ENCODE data around the gene MARCHF9. TPM values are rescaled to one million over a fixed set of nuclear protein-coding genes. Genes with fewer than 3 reads are reported as not detected.

The MARCHF9 gene
- total and polyA plus RNA-seq, 2 donors (not counting 1 experiment from before 2014, with no cell fraction given), result 3.8 to 4.8 TPM

DNA sequence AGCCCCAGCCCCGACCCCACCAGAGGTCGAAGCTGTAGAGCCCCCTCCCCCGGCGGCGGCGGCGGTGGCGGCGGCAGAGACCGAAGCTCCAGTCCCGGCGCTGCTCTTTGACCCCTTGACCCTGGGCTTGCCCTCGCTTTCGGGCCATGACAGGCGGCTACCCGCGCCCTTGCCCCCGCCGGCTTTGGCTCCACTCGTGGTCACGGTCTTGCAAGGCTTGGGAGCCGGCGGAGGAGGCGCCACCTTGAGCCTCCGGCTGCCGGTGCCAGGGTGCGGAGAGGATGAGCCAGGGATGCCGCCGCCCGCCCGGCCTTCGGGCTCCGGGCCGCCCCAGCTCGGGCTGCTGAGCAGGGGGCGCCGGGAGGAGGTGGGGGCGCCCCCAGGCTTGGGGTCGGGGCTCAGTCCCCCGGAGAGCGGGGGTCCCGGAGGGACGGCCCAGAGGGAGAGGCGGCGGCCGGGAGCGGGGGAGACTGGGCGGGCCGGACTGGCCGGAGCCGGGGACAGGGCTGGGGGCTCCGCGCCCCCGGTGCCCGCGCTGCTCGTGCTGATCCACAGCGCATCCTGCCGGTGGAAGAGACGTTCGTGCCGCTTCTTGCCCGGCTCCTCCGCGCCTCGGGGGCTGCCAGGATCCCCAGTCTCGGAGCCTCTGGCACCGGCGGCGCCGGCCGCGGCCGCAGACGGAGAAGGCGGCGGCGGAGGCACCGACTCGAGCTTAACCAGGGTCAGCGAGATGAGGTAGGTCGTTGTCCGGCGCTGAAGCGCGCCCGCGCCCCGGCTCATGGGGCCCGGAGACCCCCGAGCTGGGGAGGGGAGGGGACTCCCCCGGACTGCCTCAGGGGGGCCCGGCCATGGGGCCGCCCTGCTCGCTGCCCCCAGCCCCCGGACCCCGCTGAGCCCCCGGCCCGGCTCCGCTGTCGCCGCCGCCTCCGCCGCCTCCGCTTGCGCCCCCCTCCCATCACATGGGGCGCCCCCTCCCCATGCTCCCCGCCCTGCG lies 17.1 kb upstream of the MARCHF9 start:
- Histone ChIP-seq H3K4me3 (replicated peaks in 1 of 4; ENCODE audit: control extremely low read depth in 1 of 4, insufficient read depth in 1 of 4, low read depth in 3 of 4, low read length in 4 of 4) (peak overlapping the region in 1 of 4 experiments; percentile 36), H3K36me3 (ENCODE audit: control insufficient read depth, insufficient read depth, low read length) (no peaks in the 10 kb centered on the region), H3K9me3 (ENCODE audit: control insufficient read depth, insufficient read depth, low read depth, low read length) (no peaks in the 10 kb centered on the region), H3K79me2 (ENCODE audit: control insufficient read depth, insufficient read depth, low read length) (no peaks in the 10 kb centered on the region), H3K9ac (ENCODE audit: insufficient read depth, low read length) (peak overlapping the region; percentile 32), H3K4me1 (ENCODE audit: control insufficient read depth, extremely low read depth, insufficient read depth, low read length) (peaks cover 3% of the 10 kb centered on the region), H3K4me2 (ENCODE audit: extremely low read depth, insufficient read depth, low read length) (peak overlapping the region; percentile 37), H3K27ac (ENCODE audit: insufficient read depth, low read length) (no peak overlapping the region), H4K20me1 (ENCODE audit: control insufficient read depth, extremely low read depth, insufficient read depth, low read length) (no peaks in the 10 kb centered on the region), H3K27me3 (ENCODE audit: control insufficient read depth, insufficient read depth, low read length) (peaks cover 77% of the 10 kb centered on the region), H2AFZ (ENCODE audit: low read length) (no peak overlapping the region)
- TF ChIP-seq EZH2 (IDR thresholded peaks at IDR 0.05; ENCODE audit: low read length, missing control alignments), result peak; percentile 97
- TF ChIP-seq, protein P1, sequence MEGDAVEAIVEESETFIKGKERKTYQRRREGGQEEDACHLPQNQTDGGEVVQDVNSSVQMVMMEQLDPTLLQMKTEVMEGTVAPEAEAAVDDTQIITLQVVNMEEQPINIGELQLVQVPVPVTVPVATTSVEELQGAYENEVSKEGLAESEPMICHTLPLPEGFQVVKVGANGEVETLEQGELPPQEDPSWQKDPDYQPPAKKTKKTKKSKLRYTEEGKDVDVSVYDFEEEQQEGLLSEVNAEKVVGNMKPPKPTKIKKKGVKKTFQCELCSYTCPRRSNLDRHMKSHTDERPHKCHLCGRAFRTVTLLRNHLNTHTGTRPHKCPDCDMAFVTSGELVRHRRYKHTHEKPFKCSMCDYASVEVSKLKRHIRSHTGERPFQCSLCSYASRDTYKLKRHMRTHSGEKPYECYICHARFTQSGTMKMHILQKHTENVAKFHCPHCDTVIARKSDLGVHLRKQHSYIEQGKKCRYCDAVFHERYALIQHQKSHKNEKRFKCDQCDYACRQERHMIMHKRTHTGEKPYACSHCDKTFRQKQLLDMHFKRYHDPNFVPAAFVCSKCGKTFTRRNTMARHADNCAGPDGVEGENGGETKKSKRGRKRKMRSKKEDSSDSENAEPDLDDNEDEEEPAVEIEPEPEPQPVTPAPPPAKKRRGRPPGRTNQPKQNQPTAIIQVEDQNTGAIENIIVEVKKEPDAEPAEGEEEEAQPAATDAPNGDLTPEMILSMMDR (conservative IDR thresholded peaks at IDR 0.05 in 1 of 2, IDR thresholded peaks at IDR 0.05 in 1 of 2; ENCODE audit: low read depth in 1 of 2, low read length in 2 of 2), result peak; percentile 27 to 37
- DNase-seq (ENCODE audit: low read depth in 2 of 2), result no peak

DNA sequence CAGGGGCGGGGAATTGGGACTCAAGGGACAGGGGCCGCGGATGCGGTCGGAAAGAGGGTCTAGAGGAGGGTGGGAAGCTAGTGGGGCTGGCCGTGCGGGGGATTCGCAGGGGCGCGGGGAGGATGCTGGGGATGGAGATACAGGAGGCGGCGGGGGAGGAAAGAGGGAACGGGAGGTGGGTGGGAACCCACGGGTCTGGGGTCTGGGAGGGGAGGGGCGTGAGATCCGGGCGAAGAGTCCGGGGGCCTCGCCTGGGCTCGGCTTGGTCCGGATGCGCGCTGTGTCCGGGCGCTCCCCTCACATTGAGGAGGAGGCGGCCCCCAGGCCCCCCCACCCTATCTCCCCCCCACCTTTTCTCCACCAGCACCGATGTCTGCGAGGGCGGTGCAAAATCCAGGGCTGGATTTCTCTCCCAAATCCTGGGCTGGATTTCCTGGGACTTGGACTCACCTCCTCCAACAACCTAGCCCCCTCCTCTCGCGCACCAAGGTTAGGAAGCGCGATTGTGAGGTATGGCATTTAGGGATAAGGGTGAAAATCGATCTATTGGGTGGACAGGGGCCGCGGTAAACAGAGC lies 16.2 kb upstream of the MARCHF9 start, which contains the start of gene AGAP2:
Gene AGAP2, minus strand, starts transcription at position 82 of the 577 bp plus-strand sequence. CDS start 496 bp downstream, outside the sequence.
- no peak within 1 kb of the TSS for H2AFZ ChIP-seq (ENCODE audit: low read length)
- peak within 1 kb of the TSS; percentile 37 for H3K4me2 ChIP-seq (ENCODE audit: extremely low read depth, insufficient read depth, low read length)
- H3K27me3 ChIP-seq (ENCODE audit: control insufficient read depth, insufficient read depth, low read length), result peaks cover 71% of the 10 kb centered on the region
- peak within 1 kb of the TSS; percentile 32 for H3K9ac ChIP-seq (ENCODE audit: insufficient read depth, low read length)
- no peaks in the 10 kb centered on the region for H3K36me3 ChIP-seq (ENCODE audit: control insufficient read depth, insufficient read depth, low read length)
- H3K4me1 ChIP-seq (ENCODE audit: control insufficient read depth, extremely low read depth, insufficient read depth, low read length), result peaks cover 3% of the 10 kb centered on the region
- H3K79me2 ChIP-seq (ENCODE audit: control insufficient read depth, insufficient read depth, low read length), result no peaks in the 10 kb centered on the region
- no peaks in the 10 kb centered on the region for H4K20me1 ChIP-seq (ENCODE audit: control insufficient read depth, extremely low read depth, insufficient read depth, low read length)
- no peak within 1 kb of the TSS for H3K27ac ChIP-seq (ENCODE audit: insufficient read depth, low read length)
- TF ChIP-seq EZH2 (IDR thresholded peaks at IDR 0.05; ENCODE audit: low read length, missing control alignments), result peak; percentile 96
- TF ChIP-seq, protein P1 (conservative IDR thresholded peaks at IDR 0.05 in 1 of 2, IDR thresholded peaks at IDR 0.05 in 1 of 2; ENCODE audit: low read depth in 1 of 2, low read length in 2 of 2), result no peak
- peak within 1 kb of the TSS in 1 of 4 experiments; percentile 36 for H3K4me3 ChIP-seq (replicated peaks in 1 of 4; ENCODE audit: control extremely low read depth in 1 of 4, insufficient read depth in 1 of 4, low read depth in 3 of 4, low read length in 4 of 4)
- H3K9me3 ChIP-seq (ENCODE audit: control insufficient read depth, insufficient read depth, low read depth, low read length), result no peaks in the 10 kb centered on the region
- peak in 1 of 2 donors; percentile 27 for DNase-seq (ENCODE audit: low read depth in 2 of 2)

DNA sequence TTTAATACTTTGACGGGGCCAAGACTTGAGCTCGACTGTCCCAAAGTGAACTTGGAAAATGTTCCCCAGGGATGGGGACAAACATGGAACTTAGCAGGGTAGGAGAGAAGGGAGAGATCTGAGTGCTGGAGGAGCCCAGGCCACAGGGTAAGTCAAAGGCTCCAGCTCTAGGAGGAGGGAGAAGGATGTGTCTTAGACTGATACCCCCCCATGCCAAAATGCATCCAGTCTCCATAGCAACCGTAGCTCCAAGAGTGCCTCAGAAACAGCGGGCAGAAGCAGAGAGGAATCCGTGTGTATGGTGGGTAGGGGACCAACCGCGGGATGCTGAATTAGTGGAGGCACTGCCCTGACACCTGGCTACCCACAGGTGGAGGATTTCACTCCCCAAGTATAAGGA lies 15.5 kb upstream of the MARCHF9 start:
- TF ChIP-seq EZH2 (IDR thresholded peaks at IDR 0.05; ENCODE audit: low read length, missing control alignments), result peak; percentile 85
- TF ChIP-seq, protein P1 (conservative IDR thresholded peaks at IDR 0.05 in 1 of 2, IDR thresholded peaks at IDR 0.05 in 1 of 2; ENCODE audit: low read depth in 1 of 2, low read length in 2 of 2), result no peak
- peaks cover 64% of the 10 kb centered on the region for H3K27me3 ChIP-seq (ENCODE audit: control insufficient read depth, insufficient read depth, low read length)
- DNase-seq (ENCODE audit: low read depth in 2 of 2), result no peak

More for the DNA sequence above, 15.5 kb upstream of the MARCHF9 start:
- Histone ChIP-seq H3K9ac (ENCODE audit: insufficient read depth, low read length) (no peak overlapping the region), H3K4me2 (ENCODE audit: extremely low read depth, insufficient read depth, low read length) (no peak overlapping the region), H3K9me3 (ENCODE audit: control insufficient read depth, insufficient read depth, low read depth, low read length) (no peaks in the 10 kb centered on the region), H2AFZ (ENCODE audit: low read length) (no peak overlapping the region), H3K79me2 (ENCODE audit: control insufficient read depth, insufficient read depth, low read length) (no peaks in the 10 kb centered on the region), H3K27ac (ENCODE audit: insufficient read depth, low read length) (no peak overlapping the region), H3K4me1 (ENCODE audit: control insufficient read depth, extremely low read depth, insufficient read depth, low read length) (peaks cover 3% of the 10 kb centered on the region), H3K4me3 (replicated peaks in 1 of 4; ENCODE audit: control extremely low read depth in 1 of 4, insufficient read depth in 1 of 4, low read depth in 3 of 4, low read length in 4 of 4) (no peak overlapping the region), H4K20me1 (ENCODE audit: control insufficient read depth, extremely low read depth, insufficient read depth, low read length) (no peaks in the 10 kb centered on the region), H3K36me3 (ENCODE audit: control insufficient read depth, insufficient read depth, low read length) (no peaks in the 10 kb centered on the region)

Data from fibroblast of lung (primary cell).